HL-60 (cell line): ENCODE results near the gene ZNF697.

ENCODE experiments used
- POLR2AphosphoS5 ChIP-seq: IDR thresholded peaks from 2 replicates; pipeline ENCODE4 v1.6.1; 2012; ENCODE audit warnings: low read depth
- SPI1 ChIP-seq: IDR thresholded peaks from 2 replicates; pipeline ENCODE4 v1.6.1; 2012; ENCODE audit warnings: low read depth, mild to moderate bottlenecking, borderline replicate concordance
- TF ChIP-seq, protein P1 (sequence below): IDR thresholded peaks from one replicate; pipeline ENCODE4 v1.5.1; 2011; ENCODE audit warnings: low read length, control low read depth, inconsistent platforms; ENCODE audit not compliant: insufficient read depth
- TF ChIP-seq, protein P2 (sequence below): IDR thresholded peaks from 2 replicates; pipeline ENCODE4 v1.6.1; 2012; ENCODE audit warnings: low read depth; ENCODE audit not compliant: insufficient replicate concordance

DNA sequence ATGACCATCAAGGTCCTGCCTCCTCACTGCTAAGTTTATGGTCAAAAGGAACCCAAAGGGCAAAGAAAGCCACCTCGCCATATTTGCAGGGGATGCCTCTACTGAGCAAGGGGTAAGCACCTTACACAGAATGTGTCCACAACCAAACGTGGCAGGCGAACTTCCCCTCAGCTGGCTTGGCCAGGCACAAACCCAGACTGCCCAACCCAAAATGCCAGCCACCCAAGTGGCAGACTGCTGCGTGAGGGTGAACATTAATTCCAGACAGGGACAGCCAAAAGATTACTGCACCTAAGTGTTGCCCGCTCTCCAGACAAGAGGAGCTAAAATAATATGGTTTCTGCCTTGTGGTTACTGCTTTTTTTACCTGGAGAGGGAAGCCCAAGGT, 16.0 kb downstream of the ZNF697 start:
- TF ChIP-seq POLR2AphosphoS5: no peak
- TF ChIP-seq, protein P1, sequence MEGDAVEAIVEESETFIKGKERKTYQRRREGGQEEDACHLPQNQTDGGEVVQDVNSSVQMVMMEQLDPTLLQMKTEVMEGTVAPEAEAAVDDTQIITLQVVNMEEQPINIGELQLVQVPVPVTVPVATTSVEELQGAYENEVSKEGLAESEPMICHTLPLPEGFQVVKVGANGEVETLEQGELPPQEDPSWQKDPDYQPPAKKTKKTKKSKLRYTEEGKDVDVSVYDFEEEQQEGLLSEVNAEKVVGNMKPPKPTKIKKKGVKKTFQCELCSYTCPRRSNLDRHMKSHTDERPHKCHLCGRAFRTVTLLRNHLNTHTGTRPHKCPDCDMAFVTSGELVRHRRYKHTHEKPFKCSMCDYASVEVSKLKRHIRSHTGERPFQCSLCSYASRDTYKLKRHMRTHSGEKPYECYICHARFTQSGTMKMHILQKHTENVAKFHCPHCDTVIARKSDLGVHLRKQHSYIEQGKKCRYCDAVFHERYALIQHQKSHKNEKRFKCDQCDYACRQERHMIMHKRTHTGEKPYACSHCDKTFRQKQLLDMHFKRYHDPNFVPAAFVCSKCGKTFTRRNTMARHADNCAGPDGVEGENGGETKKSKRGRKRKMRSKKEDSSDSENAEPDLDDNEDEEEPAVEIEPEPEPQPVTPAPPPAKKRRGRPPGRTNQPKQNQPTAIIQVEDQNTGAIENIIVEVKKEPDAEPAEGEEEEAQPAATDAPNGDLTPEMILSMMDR: no peak
- TF ChIP-seq, protein P2, sequence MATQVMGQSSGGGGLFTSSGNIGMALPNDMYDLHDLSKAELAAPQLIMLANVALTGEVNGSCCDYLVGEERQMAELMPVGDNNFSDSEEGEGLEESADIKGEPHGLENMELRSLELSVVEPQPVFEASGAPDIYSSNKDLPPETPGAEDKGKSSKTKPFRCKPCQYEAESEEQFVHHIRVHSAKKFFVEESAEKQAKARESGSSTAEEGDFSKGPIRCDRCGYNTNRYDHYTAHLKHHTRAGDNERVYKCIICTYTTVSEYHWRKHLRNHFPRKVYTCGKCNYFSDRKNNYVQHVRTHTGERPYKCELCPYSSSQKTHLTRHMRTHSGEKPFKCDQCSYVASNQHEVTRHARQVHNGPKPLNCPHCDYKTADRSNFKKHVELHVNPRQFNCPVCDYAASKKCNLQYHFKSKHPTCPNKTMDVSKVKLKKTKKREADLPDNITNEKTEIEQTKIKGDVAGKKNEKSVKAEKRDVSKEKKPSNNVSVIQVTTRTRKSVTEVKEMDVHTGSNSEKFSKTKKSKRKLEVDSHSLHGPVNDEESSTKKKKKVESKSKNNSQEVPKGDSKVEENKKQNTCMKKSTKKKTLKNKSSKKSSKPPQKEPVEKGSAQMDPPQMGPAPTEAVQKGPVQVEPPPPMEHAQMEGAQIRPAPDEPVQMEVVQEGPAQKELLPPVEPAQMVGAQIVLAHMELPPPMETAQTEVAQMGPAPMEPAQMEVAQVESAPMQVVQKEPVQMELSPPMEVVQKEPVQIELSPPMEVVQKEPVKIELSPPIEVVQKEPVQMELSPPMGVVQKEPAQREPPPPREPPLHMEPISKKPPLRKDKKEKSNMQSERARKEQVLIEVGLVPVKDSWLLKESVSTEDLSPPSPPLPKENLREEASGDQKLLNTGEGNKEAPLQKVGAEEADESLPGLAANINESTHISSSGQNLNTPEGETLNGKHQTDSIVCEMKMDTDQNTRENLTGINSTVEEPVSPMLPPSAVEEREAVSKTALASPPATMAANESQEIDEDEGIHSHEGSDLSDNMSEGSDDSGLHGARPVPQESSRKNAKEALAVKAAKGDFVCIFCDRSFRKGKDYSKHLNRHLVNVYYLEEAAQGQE: no peak
- no peak for TF ChIP-seq SPI1
